ENCODE data around the gene PALM2AKAP2.

The PALM2AKAP2 gene

GRCh38 chr9:109765830-109766229, 14.2 kb upstream of the PALM2AKAP2 start:
- Histone ChIP-seq H3K9me2 (ENCODE audit: low read depth, low read length) (no peaks in the 10 kb centered on the region), H3K9ac (ENCODE audit: low read length) (no peak overlapping the region), H2AFZ (ENCODE audit: low read length) (no peak overlapping the region), H3K4me2 (ENCODE audit: low read length) (no peak overlapping the region), H3K4me1 (ENCODE audit: insufficient read depth, low read length, severe bottlenecking) (no peaks in the 10 kb centered on the region), H3K27ac (ENCODE audit: low read depth, low read length, poor library complexity, severe bottlenecking) (no peak overlapping the region), H4K20me1 (ENCODE audit: insufficient read depth, low read length) (peaks cover 4% of the 10 kb centered on the region; the same call in 1 of the 2 replicates), H3K79me2 (ENCODE audit: insufficient read depth, low read length) (no peaks in the 10 kb centered on the region), H3K9me3 (ENCODE audit: low read length) (no peaks in the 10 kb centered on the region), H3K36me3 (ENCODE audit: insufficient read depth, low read length) (no peaks in the 10 kb centered on the region), H3K4me3 (ENCODE audit: low read depth, low read length, poor library complexity, severe bottlenecking) (no peak overlapping the region), H3K27me3 (ENCODE audit: insufficient read depth, low read length) (no peaks in the 10 kb centered on the region), H3F3A (ENCODE audit: insufficient read depth, low read length) (no peaks in the 10 kb centered on the region)
- TF ChIP-seq CTCF (IDR thresholded peaks at IDR 0.05; ENCODE audit: low read length): no peak
- TF ChIP-seq EZH2 (IDR thresholded peaks at IDR 0.05; ENCODE audit: borderline replicate concordance, low read length): no peak

- Histone ChIP-seq H3K27ac (ENCODE audit: low read depth, low read length, poor library complexity, severe bottlenecking) (no peak overlapping the region), H3K79me2 (ENCODE audit: insufficient read depth, low read length) (no peaks in the 10 kb centered on the region), H3K4me1 (ENCODE audit: insufficient read depth, low read length, severe bottlenecking) (no peaks in the 10 kb centered on the region), H2AFZ (ENCODE audit: low read length) (no peak overlapping the region), H4K20me1 (ENCODE audit: insufficient read depth, low read length) (peaks cover 4% of the 10 kb centered on the region; the same call in 1 of the 2 replicates), H3K9ac (ENCODE audit: low read length) (no peak overlapping the region), H3K36me3 (ENCODE audit: insufficient read depth, low read length) (no peaks in the 10 kb centered on the region), H3K27me3 (ENCODE audit: insufficient read depth, low read length) (no peaks in the 10 kb centered on the region), H3K9me3 (ENCODE audit: low read length) (no peaks in the 10 kb centered on the region), H3K9me2 (ENCODE audit: low read depth, low read length) (no peaks in the 10 kb centered on the region), H3F3A (ENCODE audit: insufficient read depth, low read length) (no peaks in the 10 kb centered on the region), H3K4me3 (ENCODE audit: low read depth, low read length, poor library complexity, severe bottlenecking) (no peak overlapping the region), H3K4me2 (ENCODE audit: low read length) (no peak overlapping the region)
- no peak for TF ChIP-seq EZH2 (IDR thresholded peaks at IDR 0.05; ENCODE audit: borderline replicate concordance, low read length)
- TF ChIP-seq CTCF (IDR thresholded peaks at IDR 0.05; ENCODE audit: low read length): no peak
Observed at GRCh38 chr9:109766351-109766750, 13.6 kb upstream of the PALM2AKAP2 start.

GRCh38 chr9:109767404-109767803, 12.6 kb upstream of the PALM2AKAP2 start:
- TF ChIP-seq CTCF (IDR thresholded peaks at IDR 0.05; ENCODE audit: low read length): no peak
- no peak for TF ChIP-seq EZH2 (IDR thresholded peaks at IDR 0.05; ENCODE audit: borderline replicate concordance, low read length)
- no peak overlapping the region for H3K9ac ChIP-seq (ENCODE audit: low read length)
- H3K4me2 ChIP-seq (ENCODE audit: low read length): no peak overlapping the region

More at GRCh38 chr9:109767404-109767803, 12.6 kb upstream of the PALM2AKAP2 start:
- no peaks in the 10 kb centered on the region for H3K79me2 ChIP-seq (ENCODE audit: insufficient read depth, low read length)
- no peaks in the 10 kb centered on the region for H3F3A ChIP-seq (ENCODE audit: insufficient read depth, low read length)
- H3K9me3 ChIP-seq (ENCODE audit: low read length): no peaks in the 10 kb centered on the region
- H3K36me3 ChIP-seq (ENCODE audit: insufficient read depth, low read length): no peaks in the 10 kb centered on the region
- no peaks in the 10 kb centered on the region for H3K9me2 ChIP-seq (ENCODE audit: low read depth, low read length)
- H4K20me1 ChIP-seq (ENCODE audit: insufficient read depth, low read length): peaks cover 4% of the 10 kb centered on the region; the same call in 1 of the 2 replicates
- H3K4me3 ChIP-seq (ENCODE audit: low read depth, low read length, poor library complexity, severe bottlenecking): no peak overlapping the region
- H3K27ac ChIP-seq (ENCODE audit: low read depth, low read length, poor library complexity, severe bottlenecking): no peak overlapping the region
- no peaks in the 10 kb centered on the region for H3K27me3 ChIP-seq (ENCODE audit: insufficient read depth, low read length)
- H2AFZ ChIP-seq (ENCODE audit: low read length): no peak overlapping the region
- no peaks in the 10 kb centered on the region for H3K4me1 ChIP-seq (ENCODE audit: insufficient read depth, low read length, severe bottlenecking)

All from OCI-LY1 (cell line).